K562 (cell line): ENCODE measurements around the gene TMEM117. TPM values are rescaled to one million over a fixed set of nuclear protein-coding genes. Genes with fewer than 3 reads are reported as not detected.

ENCODE experiments used
- CHD7 ChIP-seq: fragments of 200-600 bp; sonication (generic); IDR thresholded peaks from one replicate; pipeline ENCODE4 v1.6.1; 2012; ENCODE audit warnings: mild to moderate bottlenecking, low read depth, low read length, inconsistent platforms
- CXXC5 ChIP-seq: fragments of 250-450 bp; sonication (Bioruptor Pico); IDR thresholded peaks from 2 replicates; pipeline ENCODE4 v1.8.0; 2022; ENCODE audit warnings: inconsistent platforms, mild to moderate bottlenecking, moderate library complexity
- ETV1 ChIP-seq: fragments of 450-650 bp; conservative IDR thresholded peaks from 2 replicates; pipeline ENCODE4 v1.6.1; 2016; ENCODE audit warnings: missing genetic modification characterization, control low read depth, low read depth, missing compliant biosample characterization
- GABPB1 ChIP-seq: sonication (generic); formaldehyde crosslinking; IDR thresholded peaks from 2 replicates; pipeline ENCODE4 v1.8.0; 2022; ENCODE audit warnings: mild to moderate bottlenecking, missing genetic modification reagents
- GATA2 ChIP-seq: sonication (generic); formaldehyde crosslinking; IDR thresholded peaks from 2 replicates; pipeline ENCODE4 v1.4.0; 2020; ENCODE audit warnings: mild to moderate bottlenecking, missing genetic modification reagents
- GATAD2B ChIP-seq: fragments of 450-650 bp; IDR thresholded peaks from 2 replicates; pipeline ENCODE4 v1.6.1; 2017; ENCODE audit warnings: mild to moderate bottlenecking, borderline replicate concordance
- KAT7 ChIP-seq: sonication (generic); formaldehyde crosslinking; IDR thresholded peaks from 2 replicates; pipeline ENCODE4 v1.8.0; 2022; ENCODE audit warnings: missing genetic modification reagents, mild to moderate bottlenecking, borderline replicate concordance
- PHF21A ChIP-seq: fragments of 450-650 bp; IDR thresholded peaks from 2 replicates; pipeline ENCODE4 v1.6.1; 2017; ENCODE audit warnings: low read depth, borderline replicate concordance
- POLR2AphosphoS5 ChIP-seq: IDR thresholded peaks from 2 replicates; pipeline ENCODE4 v1.6.1; 2011; ENCODE audit warnings: mild to moderate bottlenecking, low read depth, low read length, moderate library complexity; ENCODE audit not compliant: control insufficient read depth, insufficient read depth
- SAP30 ChIP-seq: fragments of 200-600 bp; sonication (generic); IDR thresholded peaks from 2 replicates; pipeline ENCODE4 v1.6.1; 2012; ENCODE audit warnings: borderline replicate concordance, low read depth, mild to moderate bottlenecking, moderate library complexity, low read length, control low read depth, inconsistent platforms; ENCODE audit not compliant: insufficient read depth, poor library complexity, severe bottlenecking
- TAF15 ChIP-seq: fragments of 200-400 bp; formaldehyde crosslinking; IDR thresholded peaks from 2 replicates; pipeline ENCODE4 v1.6.1; 2017; ENCODE audit warnings: mild to moderate bottlenecking, low read depth, low read length, moderate library complexity
- ZBTB1 ChIP-seq: sonication (generic); formaldehyde crosslinking; IDR thresholded peaks from 2 replicates; pipeline ENCODE4 v1.8.1; 2023; ENCODE audit warnings: missing genetic modification reagents, low read depth, mild to moderate bottlenecking, borderline replicate concordance
- ZNF408 ChIP-seq: fragments of 250-450 bp; sonication (Bioruptor Pico); IDR thresholded peaks from 2 replicates; pipeline ENCODE4 v1.4.0; 2020; ENCODE audit warnings: low read depth, mild to moderate bottlenecking, moderate library complexity
- polyA plus RNA-seq, 8 experiments: library from polyadenylated mRNA; depleted of rRNA in 4 of 8; stranded (reverse) in 5 of 8; unstranded in 3 of 8; fragments of >200 nt; fragmentation: Nextera tagmentation in 2 of 8; fragmentation: Illumina TruSeq in 1 of 8; extraction: Ambion mirVana in 2 of 8; extraction: Trizol in 1 of 8; gene quantifications; 2 replicates each; pipeline versions ENCODE4 v1.2.1 to v1.2.3, GENCODE V29; 2011 to 2014; ENCODE audit warnings: inconsistent platforms in 1 of 8, missing spikeins in 1 of 8
- total RNA-seq, 7 experiments: library from RNA; depleted of rRNA in 6 of 7; stranded (reverse); fragments of >200 nt in 6 of 7; fragmentation: Illumina TruSeq in 2 of 7; extraction: Trizol in 2 of 7; gene quantifications; 2 replicates each; pipeline versions ENCODE4 v1.2.1 to v1.2.3, GENCODE V29; 2011 to 2021; ENCODE audit warnings: low replicate concordance in 1 of 7
- TF ChIP-seq, protein P1 (sequence below): sonication (generic); formaldehyde crosslinking; IDR thresholded peaks from 2 replicates; pipeline ENCODE4 v1.8.1; 2022; ENCODE audit warnings: missing genetic modification reagents

TMEM117 gene
- total and polyA plus RNA-seq, 9 of the 15 experiments (the other 6 are each of a cell fraction or from before 2014, with no cell fraction given) = 0.31 to 2.8 (median 1.0) TPM

- TF ChIP-seq, protein P1, sequence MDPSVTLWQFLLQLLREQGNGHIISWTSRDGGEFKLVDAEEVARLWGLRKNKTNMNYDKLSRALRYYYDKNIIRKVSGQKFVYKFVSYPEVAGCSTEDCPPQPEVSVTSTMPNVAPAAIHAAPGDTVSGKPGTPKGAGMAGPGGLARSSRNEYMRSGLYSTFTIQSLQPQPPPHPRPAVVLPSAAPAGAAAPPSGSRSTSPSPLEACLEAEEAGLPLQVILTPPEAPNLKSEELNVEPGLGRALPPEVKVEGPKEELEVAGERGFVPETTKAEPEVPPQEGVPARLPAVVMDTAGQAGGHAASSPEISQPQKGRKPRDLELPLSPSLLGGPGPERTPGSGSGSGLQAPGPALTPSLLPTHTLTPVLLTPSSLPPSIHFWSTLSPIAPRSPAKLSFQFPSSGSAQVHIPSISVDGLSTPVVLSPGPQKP = no peak
- TF ChIP-seq SAP30 (peak; percentile 78), GATA2 (CRISPR knock-in tag) (no peak), KAT7 (CRISPR knock-in tag) (no peak), CHD7 (no peak), PHF21A (no peak), ZNF408 (CRISPR knock-in tag) (no peak), GATAD2B (peak; percentile 55; the same call in 1 of the 2 replicates), TAF15 (no peak), GABPB1 (peak; percentile 73), POLR2AphosphoS5 (peak; percentile 88), CXXC5 (CRISPR knock-in tag) (peak; percentile 90), ETV1 (tag) (peak; percentile 63), ZBTB1 (no peak)
Measured at GRCh38 chr12:43805860-43806736, 29.8 kb upstream of the TMEM117 start, which contains the start of gene TWF1 (continued).
